ENCODE results near the gene MGAT4A. TPM values are rescaled to one million over a fixed set of nuclear protein-coding genes. Genes with fewer than 3 reads are reported as not detected.
A peak's percentile ranks its signal among the peaks of the same experiment; 100 is the strongest.

The MGAT4A gene
- total and polyA plus RNA-seq, 2 of the 13 experiments (the other 11 are each of a cell fraction or from before 2014, with no cell fraction given), result 47.2 to 90.9 TPM

DNA sequence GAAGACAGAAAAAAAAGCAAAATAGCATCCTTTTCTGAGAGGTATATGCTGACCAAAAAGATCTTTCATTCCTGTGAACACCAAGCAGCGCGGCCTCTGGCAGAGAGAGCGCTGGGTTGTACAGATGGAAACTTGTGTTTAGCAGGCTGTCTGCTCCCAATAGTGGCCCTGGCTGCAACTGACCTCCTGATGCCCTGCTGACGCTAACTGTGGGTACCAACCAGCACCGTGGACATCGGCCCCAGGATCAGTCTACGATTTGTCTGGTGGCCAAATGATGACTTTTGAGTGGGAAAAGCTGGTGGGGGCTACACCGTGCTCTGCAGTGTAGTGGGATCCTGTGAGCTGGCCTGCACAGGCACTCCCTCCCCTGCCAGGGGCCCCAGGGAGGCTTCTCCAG is 138.4 kb downstream of the MGAT4A start:
- H3K79me2 ChIP-seq (ENCODE audit: insufficient read depth, low read length), result no peaks in the 10 kb centered on the region
- WGBS (ENCODE audit: low lambda C conversion rate), result 100% methylated on average over 7 of the region's 8 CpGs
- no TSS peak for BruUV-seq (replicated peaks)
- ChIA-PET POLR2A (no interaction called here), CTCF (ENCODE audit: low intra/inter-chr PET ratio, low total read pairs) (no interaction called here)
- H3K4me1 ChIP-seq (ENCODE audit: insufficient read depth, low read length), result no peaks in the 10 kb centered on the region
- TF ChIP-seq ZNF687 (CRISPR knock-in tag; IDR thresholded peaks at IDR 0.05) (0 out of 2 replicates have a peak, but pooled peaks have one; percentile 9), RARA (CRISPR knock-in tag; IDR thresholded peaks at IDR 0.05) (no peak)
- H3K9me3 ChIP-seq (ENCODE audit: low read length), result no peaks in the 10 kb centered on the region
- H3K4me3 ChIP-seq (replicated peaks in 1 of 3; ENCODE audit: insufficient read depth in 1 of 3, low read depth in 2 of 3, low read length in 3 of 3), result no peak overlapping the region
- no peak overlapping the region for H3K27ac ChIP-seq (ENCODE audit: extremely low read length, insufficient read depth, low read length)
- intact Hi-C loops (cut with micrococcal nuclease; ENCODE audit: unreplicated experiment) (no loop called here), in situ Hi-C loops (cut with HindIII; ENCODE audit: extremely low pct_ligation_motif_present, low pct_unique_long_range_greater_than_20kb) (no loop called here)
- H3K9ac ChIP-seq (ENCODE audit: insufficient read depth, low read depth, low read length), result no peak overlapping the region
- no peak overlapping the region for H3K4me2 ChIP-seq (ENCODE audit: low read depth, low read length)
- no peak overlapping the region for H2AFZ ChIP-seq (ENCODE audit: low read length)
- H3K27me3 ChIP-seq (ENCODE audit: control insufficient read depth in 1 of 2, insufficient read depth in 2 of 2, low read length in 2 of 2), result no peaks in the 10 kb centered on the region
- FAIRE-seq, result no peak
- peaks cover 0 to 11% of the 10 kb centered on the region in 2 experiments; a peak in 3 of 5 replicates for H3K36me3 ChIP-seq (replicated peaks in 1 of 2; ENCODE audit: control insufficient read depth in 1 of 2, insufficient read depth in 2 of 2, low read length in 2 of 2)
- ATAC-seq, result peak; percentile 47
- no peak for DNase-seq (ENCODE audit: low spot score)
- H4K20me1 ChIP-seq (ENCODE audit: insufficient read depth, low read length), result no peaks in the 10 kb centered on the region

GRCh38 chr2:98589489-98589888 is 141.4 kb downstream of the MGAT4A start:
- POLR2A ChIA-PET, result no interaction called here
- H3K36me3 ChIP-seq (replicated peaks in 1 of 2; ENCODE audit: control insufficient read depth in 1 of 2, insufficient read depth in 2 of 2, low read length in 2 of 2), result peaks cover 0 to 3% of the 10 kb centered on the region in 2 experiments; a peak in 2 of 5 replicates
- TF ChIP-seq ZNF44 (CRISPR knock-in tag; IDR thresholded peaks at IDR 0.05) (no peak), MAFF (IDR thresholded peaks at IDR 0.05; ENCODE audit: low read depth, low read length) (0 out of 2 replicates have a peak, but pooled peaks have one; percentile 17), MAFK (conservative IDR thresholded peaks at IDR 0.05 in 1 of 2, IDR thresholded peaks at IDR 0.05 in 1 of 2; ENCODE audit: low read length in 2 of 2) (peak in 1 of 2 experiments; percentile 48; a peak in 1 of 4 replicates)
- H3K4me3 ChIP-seq (replicated peaks in 1 of 3; ENCODE audit: insufficient read depth in 1 of 3, low read depth in 2 of 3, low read length in 3 of 3), result no peak overlapping the region
- no peak overlapping the region for H2AFZ ChIP-seq (ENCODE audit: low read length)
- no peaks in the 10 kb centered on the region for H4K20me1 ChIP-seq (ENCODE audit: insufficient read depth, low read length)
- no peak for DNase-seq (ENCODE audit: low spot score)
- H3K27me3 ChIP-seq (ENCODE audit: control insufficient read depth in 1 of 2, insufficient read depth in 2 of 2, low read length in 2 of 2), result no peaks in the 10 kb centered on the region
- no peak overlapping the region for H3K9ac ChIP-seq (ENCODE audit: insufficient read depth, low read depth, low read length)
- ATAC-seq, result no peak
- no peak for FAIRE-seq
- 94% methylated on average over 4 of the region's 4 CpGs for WGBS (ENCODE audit: low lambda C conversion rate)
- CTCF ChIA-PET (ENCODE audit: low intra/inter-chr PET ratio, low total read pairs), result no interaction called here
- H3K27ac ChIP-seq (ENCODE audit: extremely low read length, insufficient read depth, low read length), result no peak overlapping the region
- no peaks in the 10 kb centered on the region for H3K9me3 ChIP-seq (ENCODE audit: low read length)
- intact Hi-C loops (cut with micrococcal nuclease; ENCODE audit: unreplicated experiment), result no loop called here
- BruUV-seq (replicated peaks), result no TSS peak
- no peak overlapping the region for H3K4me2 ChIP-seq (ENCODE audit: low read depth, low read length)
- in situ Hi-C loops (cut with HindIII; ENCODE audit: extremely low pct_ligation_motif_present, low pct_unique_long_range_greater_than_20kb), result no loop called here
- H3K4me1 ChIP-seq (ENCODE audit: insufficient read depth, low read length), result peaks cover 5% of the 10 kb centered on the region
- H3K79me2 ChIP-seq (ENCODE audit: insufficient read depth, low read length), result no peaks in the 10 kb centered on the region
